ENCODE measurements around the gene DYNC2LI1. TPM values are rescaled to one million over a fixed set of nuclear protein-coding genes. Genes with fewer than 3 reads are reported as not detected.

DYNC2LI1 gene
- total RNA-seq, 1 donor from 2014 or later = 29.7 TPM

GRCh38 chr2:43790147-43790546 is 16.3 kb downstream of the DYNC2LI1 start:
- H3K27ac ChIP-seq = peak overlapping the region; percentile 42
- TF ChIP-seq CTCF (IDR thresholded peaks at IDR 0.05) (no peak), POLR2AphosphoS5 (IDR thresholded peaks at IDR 0.05; ENCODE audit: insufficient read depth in 1 of 2, low read depth in 1 of 2) (peak in 1 of 2 donors; percentile 17)
- H3K36me3 ChIP-seq = peaks cover 0 to 23% of the 10 kb centered on the region in 2 donors
- no peaks in the 10 kb centered on the region for H3K27me3 ChIP-seq
- H3K4me3 ChIP-seq = no peak overlapping the region
- intact Hi-C loops (cut with DNase I) = no loop called here
- H3K9me3 ChIP-seq = no peaks in the 10 kb centered on the region
- H3K4me1 ChIP-seq = no peaks in the 10 kb centered on the region
- no peak for DNase-seq (ENCODE audit: extremely low spot score in 2 of 2)

GRCh38 chr2:43791035-43791765 is 17.4 kb downstream of the DYNC2LI1 start:
- no peaks in the 10 kb centered on the region for H3K9me3 ChIP-seq
- peaks cover 0 to 23% of the 10 kb centered on the region in 2 donors for H3K36me3 ChIP-seq
- no peaks in the 10 kb centered on the region for H3K4me1 ChIP-seq
- DNase-seq (ENCODE audit: extremely low spot score in 2 of 2) = no peak
- H3K27ac ChIP-seq = no peak overlapping the region
- H3K4me3 ChIP-seq = no peak overlapping the region
- no peaks in the 10 kb centered on the region for H3K27me3 ChIP-seq
- intact Hi-C loops (cut with DNase I) = no loop called here
- no peak for TF ChIP-seq CTCF (IDR thresholded peaks at IDR 0.05)
- TF ChIP-seq POLR2A (IDR thresholded peaks at IDR 0.05) = no peak
- no peak for TF ChIP-seq POLR2AphosphoS5 (IDR thresholded peaks at IDR 0.05; ENCODE audit: insufficient read depth in 1 of 2, low read depth in 1 of 2)

- no peaks in the 10 kb centered on the region for H3K4me1 ChIP-seq
- no peak for TF ChIP-seq POLR2AphosphoS5 (IDR thresholded peaks at IDR 0.05; ENCODE audit: insufficient read depth in 1 of 2, low read depth in 1 of 2)
- H3K27ac ChIP-seq = no peak overlapping the region
- intact Hi-C loops (cut with DNase I) = no loop called here
- H3K36me3 ChIP-seq = peaks cover 0 to 14% of the 10 kb centered on the region in 2 donors
- DNase-seq (ENCODE audit: extremely low spot score in 2 of 2) = no peak
- H3K4me3 ChIP-seq = no peak overlapping the region
- H3K27me3 ChIP-seq = no peaks in the 10 kb centered on the region
- H3K9me3 ChIP-seq = no peaks in the 10 kb centered on the region
These were observed 18.8 kb downstream of the DYNC2LI1 start for GRCh38 chr2:43792653-43793052.

- H3K36me3 ChIP-seq = peaks cover 0 to 8% of the 10 kb centered on the region in 2 donors
- intact Hi-C loops (cut with DNase I) = no loop called here
- TF ChIP-seq CTCF (IDR thresholded peaks at IDR 0.05) (no peak), POLR2AphosphoS5 (IDR thresholded peaks at IDR 0.05; ENCODE audit: insufficient read depth in 1 of 2, low read depth in 1 of 2) (no peak), POLR2A (IDR thresholded peaks at IDR 0.05) (no peak)
These were observed 21.1 kb downstream of the DYNC2LI1 start for GRCh38 chr2:43794956-43795355.

GRCh38 chr2:43796206-43796605 is 22.4 kb downstream of the DYNC2LI1 start:
- DNase-seq (ENCODE audit: extremely low spot score in 2 of 2) = no peak
- Histone ChIP-seq H3K4me1 (no peaks in the 10 kb centered on the region), H3K27ac (no peak overlapping the region), H3K27me3 (no peaks in the 10 kb centered on the region), H3K9me3 (no peaks in the 10 kb centered on the region), H3K4me3 (no peak overlapping the region), H3K36me3 (peaks cover 0 to 8% of the 10 kb centered on the region in 2 donors)
- TF ChIP-seq CTCF (IDR thresholded peaks at IDR 0.05) (no peak), POLR2AphosphoS5 (IDR thresholded peaks at IDR 0.05; ENCODE audit: insufficient read depth in 1 of 2, low read depth in 1 of 2) (no peak), POLR2A (IDR thresholded peaks at IDR 0.05) (no peak)
- intact Hi-C loops (cut with DNase I) = no loop called here

More at GRCh38 chr2:43794956-43795355, 21.1 kb downstream of the DYNC2LI1 start:
- H3K9me3 ChIP-seq = no peaks in the 10 kb centered on the region
- H3K4me3 ChIP-seq = no peak overlapping the region
- no peak overlapping the region for H3K27ac ChIP-seq
- no peaks in the 10 kb centered on the region for H3K4me1 ChIP-seq
- no peak for DNase-seq (ENCODE audit: extremely low spot score in 2 of 2)
- no peaks in the 10 kb centered on the region for H3K27me3 ChIP-seq
